Astrocyte (in vitro differentiated cells and primary cell): Measurements from ENCODE around the gene MED15. TPM values are rescaled to one million over a fixed set of nuclear protein-coding genes. Genes with fewer than 3 reads are reported as not detected.

Experiments used
- DNase-seq: peaks from one replicate; pipeline ENCODE4 v3.0.0-alpha.2; 2010; ENCODE audit warnings: low read depth
- FAIRE-seq: peaks from 2 replicates; lab custom pipeline; 2011; peaks lifted over from hg19 to GRCh38; lab: Jason Lieb, UNC
- H2AFZ ChIP-seq: 2 replicates; pipeline ENCODE4 v1.6.0; 2012; ENCODE audit warnings: low read depth, low read length, inconsistent platforms
- H3K27ac ChIP-seq: 2 replicates; pipeline ENCODE4 v1.5.1; 2011; ENCODE audit warnings: low read depth, low read length, inconsistent platforms
- H3K27me3 ChIP-seq: 2 replicates; pipeline ENCODE4 v1.6.0; 2011; ENCODE audit warnings: low read length, inconsistent platforms; ENCODE audit not compliant: insufficient read depth
- H3K36me3 ChIP-seq: 2 replicates; pipeline ENCODE4 v1.5.1; 2011; ENCODE audit warnings: low read length, inconsistent platforms; ENCODE audit not compliant: insufficient read depth
- H3K4me1 ChIP-seq: 2 replicates; pipeline ENCODE4 v1.5.1; 2011; ENCODE audit warnings: low read length, inconsistent platforms; ENCODE audit not compliant: insufficient read depth
- H3K4me2 ChIP-seq: 2 replicates; pipeline ENCODE4 v1.6.0; 2012; ENCODE audit warnings: low read length, inconsistent platforms
- H3K4me3 ChIP-seq: 2 replicates; pipeline ENCODE4 v1.5.1; 2011; ENCODE audit warnings: low read depth, mild to moderate bottlenecking, low read length, inconsistent platforms; ENCODE audit not compliant: insufficient read depth
- H3K79me2 ChIP-seq: 2 replicates; pipeline ENCODE4 v1.6.0; 2012; ENCODE audit warnings: mild to moderate bottlenecking, low read length, inconsistent platforms; ENCODE audit not compliant: insufficient read depth
- H3K9ac ChIP-seq: 2 replicates; pipeline ENCODE4 v1.6.0; 2012; ENCODE audit warnings: mild to moderate bottlenecking, low read length, inconsistent platforms
- H3K9me3 ChIP-seq: 2 replicates; pipeline ENCODE4 v1.5.1; 2012; ENCODE audit warnings: low read depth, mild to moderate bottlenecking, low read length, inconsistent platforms; ENCODE audit not compliant: insufficient read depth
- H4K20me1 ChIP-seq: 2 replicates; pipeline ENCODE4 v1.6.0; 2012; ENCODE audit warnings: low read length, inconsistent platforms; ENCODE audit not compliant: insufficient read depth
- H3K27ac Mint-ChIP-seq: one replicate; pipeline ENCODE4 v1.8.0; 2021; ENCODE audit warnings: mild to moderate bottlenecking, mixed read lengths; ENCODE audit not compliant: unreplicated experiment
- H3K27me3 Mint-ChIP-seq: one replicate; pipeline ENCODE4 v1.8.0; 2021; ENCODE audit warnings: low read depth, mixed read lengths; ENCODE audit not compliant: unreplicated experiment
- H3K36me3 Mint-ChIP-seq: one replicate; pipeline ENCODE4 v1.8.0; 2021; ENCODE audit warnings: low read depth, mixed read lengths; ENCODE audit not compliant: unreplicated experiment
- H3K4me1 Mint-ChIP-seq: one replicate; pipeline ENCODE4 v1.8.0; 2021; ENCODE audit warnings: low read depth, mixed read lengths; ENCODE audit not compliant: unreplicated experiment
- H3K4me3 Mint-ChIP-seq: one replicate; pipeline ENCODE4 v1.8.0; 2021; ENCODE audit warnings: mild to moderate bottlenecking, moderate library complexity, mixed read lengths; ENCODE audit not compliant: unreplicated experiment
- H3K9me3 Mint-ChIP-seq: one replicate; pipeline ENCODE4 v1.8.0; 2021; ENCODE audit warnings: mild to moderate bottlenecking, mixed read lengths; ENCODE audit not compliant: unreplicated experiment
- EZH2 ChIP-seq: IDR thresholded peaks from 2 replicates; pipeline ENCODE4 v1.6.1; 2012; ENCODE audit warnings: mild to moderate bottlenecking, low read length, inconsistent platforms; ENCODE audit not compliant: insufficient read depth
- total RNA-seq: library from RNA; stranded (reverse); gene quantifications from 2 replicates; pipeline ENCODE4 v1.2.1, GENCODE V29; 2021
- TF ChIP-seq, protein P1 (sequence below): IDR thresholded peaks from 2 replicates; pipeline ENCODE4 v1.5.1; 2011; ENCODE audit warnings: low read depth, mild to moderate bottlenecking, inconsistent platforms, low read length, moderate library complexity; ENCODE audit not compliant: insufficient read depth

MED15 gene
- total RNA-seq, 1 donor from 2014 or later: 153 TPM

DNA sequence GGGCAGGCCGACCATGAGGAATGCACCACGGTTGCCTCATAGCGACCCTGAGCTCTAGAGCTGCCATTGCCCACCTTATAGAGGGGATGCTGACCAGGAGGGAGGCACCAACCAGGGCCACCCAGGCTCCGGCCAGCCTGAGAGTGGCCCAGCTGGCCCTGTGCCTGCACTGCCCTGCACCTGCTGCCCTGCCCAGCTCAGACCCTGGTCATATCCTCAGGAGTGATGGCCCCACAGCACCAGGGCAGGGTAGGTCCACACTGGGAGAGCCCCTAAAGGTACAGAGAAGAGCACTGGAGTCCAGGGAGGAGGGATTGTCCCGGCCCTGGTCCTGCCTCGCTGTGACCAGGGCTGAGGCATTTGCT lies 127.8 kb downstream of the MED15 start:
- FAIRE-seq: no peak
- H3K9me3 Mint-ChIP-seq: no peaks in the 10 kb centered on the region
- no peak for DNase-seq
- no peaks in the 10 kb centered on the region for H4K20me1 ChIP-seq
- H3K27ac ChIP-seq: no peak overlapping the region
- H3K27me3 ChIP-seq: peaks cover 14% of the 10 kb centered on the region
- H3K4me1 ChIP-seq: no peaks in the 10 kb centered on the region
- H3K27me3 Mint-ChIP-seq: peaks cover 58% of the 10 kb centered on the region
- H3K4me3 ChIP-seq: no peak overlapping the region
- no peak overlapping the region for H3K9ac ChIP-seq
- H3K79me2 ChIP-seq: no peaks in the 10 kb centered on the region
- no peak overlapping the region for H3K4me3 Mint-ChIP-seq
- H3K36me3 Mint-ChIP-seq: no peaks in the 10 kb centered on the region
- no peak overlapping the region for H3K27ac Mint-ChIP-seq
- H3K36me3 ChIP-seq: no peaks in the 10 kb centered on the region
- no peak overlapping the region for H3K4me2 ChIP-seq
- no peaks in the 10 kb centered on the region for H3K4me1 Mint-ChIP-seq
- no peaks in the 10 kb centered on the region for H3K9me3 ChIP-seq
- TF ChIP-seq, protein P1, sequence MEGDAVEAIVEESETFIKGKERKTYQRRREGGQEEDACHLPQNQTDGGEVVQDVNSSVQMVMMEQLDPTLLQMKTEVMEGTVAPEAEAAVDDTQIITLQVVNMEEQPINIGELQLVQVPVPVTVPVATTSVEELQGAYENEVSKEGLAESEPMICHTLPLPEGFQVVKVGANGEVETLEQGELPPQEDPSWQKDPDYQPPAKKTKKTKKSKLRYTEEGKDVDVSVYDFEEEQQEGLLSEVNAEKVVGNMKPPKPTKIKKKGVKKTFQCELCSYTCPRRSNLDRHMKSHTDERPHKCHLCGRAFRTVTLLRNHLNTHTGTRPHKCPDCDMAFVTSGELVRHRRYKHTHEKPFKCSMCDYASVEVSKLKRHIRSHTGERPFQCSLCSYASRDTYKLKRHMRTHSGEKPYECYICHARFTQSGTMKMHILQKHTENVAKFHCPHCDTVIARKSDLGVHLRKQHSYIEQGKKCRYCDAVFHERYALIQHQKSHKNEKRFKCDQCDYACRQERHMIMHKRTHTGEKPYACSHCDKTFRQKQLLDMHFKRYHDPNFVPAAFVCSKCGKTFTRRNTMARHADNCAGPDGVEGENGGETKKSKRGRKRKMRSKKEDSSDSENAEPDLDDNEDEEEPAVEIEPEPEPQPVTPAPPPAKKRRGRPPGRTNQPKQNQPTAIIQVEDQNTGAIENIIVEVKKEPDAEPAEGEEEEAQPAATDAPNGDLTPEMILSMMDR: no peak
- no peak for TF ChIP-seq EZH2
- no peak overlapping the region for H2AFZ ChIP-seq

DNA sequence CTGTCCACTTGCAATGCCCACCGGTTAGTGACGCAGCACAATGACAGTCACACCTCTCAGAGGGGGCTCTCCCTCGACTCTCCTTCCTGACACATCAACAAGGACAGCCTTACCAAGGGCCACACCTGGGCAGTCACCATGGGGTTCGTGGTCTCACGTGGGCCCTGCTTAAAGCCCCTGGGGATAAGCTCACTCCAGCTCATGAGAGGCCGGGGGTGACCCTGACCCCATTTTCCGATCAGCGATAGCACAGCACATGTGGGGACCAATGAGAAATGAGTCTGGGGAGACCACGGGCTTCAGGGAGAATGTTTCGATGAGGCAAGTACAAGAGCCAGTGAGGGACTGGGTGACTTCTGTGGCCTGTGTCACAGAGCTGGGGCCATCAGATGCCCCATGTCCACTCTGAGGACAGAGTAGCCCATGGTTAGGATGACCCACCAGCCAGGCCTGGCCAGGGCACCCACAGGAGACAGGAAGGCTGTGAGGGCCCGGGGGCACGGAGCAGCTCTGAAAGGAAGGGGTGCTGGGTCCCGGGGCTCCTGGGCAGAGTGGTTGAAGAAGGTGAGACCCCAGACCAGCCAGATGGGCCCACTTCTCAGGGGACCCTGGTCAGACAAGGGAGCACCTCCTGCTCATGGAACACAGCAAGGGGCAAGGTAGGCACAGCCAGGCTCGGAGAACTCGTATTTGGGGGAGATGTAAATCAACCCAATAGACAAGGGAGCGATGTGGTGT lies 128.8 kb downstream of the MED15 start:
- no peak for FAIRE-seq
- Histone ChIP-seq H4K20me1 (no peaks in the 10 kb centered on the region), H3K79me2 (no peaks in the 10 kb centered on the region), H3K9ac (no peak overlapping the region), H3K27me3 (peaks cover 14% of the 10 kb centered on the region), H3K36me3 (no peaks in the 10 kb centered on the region), H3K27ac (no peak overlapping the region), H2AFZ (no peak overlapping the region), H3K4me2 (no peak overlapping the region), H3K4me3 (no peak overlapping the region), H3K9me3 (no peaks in the 10 kb centered on the region), H3K4me1 (no peaks in the 10 kb centered on the region)
- no peak overlapping the region for H3K27ac Mint-ChIP-seq
- DNase-seq: no peak
- H3K27me3 Mint-ChIP-seq: peaks cover 54% of the 10 kb centered on the region
- H3K4me1 Mint-ChIP-seq: no peaks in the 10 kb centered on the region
- no peaks in the 10 kb centered on the region for H3K9me3 Mint-ChIP-seq
- no peak overlapping the region for H3K4me3 Mint-ChIP-seq
- no peaks in the 10 kb centered on the region for H3K36me3 Mint-ChIP-seq
- TF ChIP-seq, protein P1: no peak
- TF ChIP-seq EZH2: no peak

DNA sequence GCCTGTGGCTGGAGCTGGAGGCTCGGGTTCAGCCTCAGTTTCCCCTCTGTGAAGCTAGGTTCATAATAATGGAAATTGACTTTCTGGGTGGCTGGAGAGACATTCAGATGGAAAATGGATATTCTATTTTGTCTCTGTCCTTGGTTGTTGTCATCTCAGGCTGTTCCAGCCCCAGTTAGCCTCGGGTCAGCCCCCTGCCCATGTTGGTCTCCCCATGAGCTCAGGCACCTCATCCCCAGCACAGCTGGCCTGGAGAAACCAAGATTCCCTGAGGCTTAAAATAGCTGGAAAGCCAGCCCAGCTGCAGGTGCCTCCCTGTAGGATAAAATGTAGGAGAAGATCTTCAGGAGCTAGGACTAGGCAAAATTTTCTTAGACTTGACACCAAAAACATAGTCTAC lies 129.5 kb downstream of the MED15 start:
- H3K9ac ChIP-seq: no peak overlapping the region
- no peak overlapping the region for H3K4me2 ChIP-seq
- no peaks in the 10 kb centered on the region for H3K79me2 ChIP-seq
- H4K20me1 ChIP-seq: no peaks in the 10 kb centered on the region
- no peak overlapping the region for H3K4me3 Mint-ChIP-seq
- no peak overlapping the region for H3K4me3 ChIP-seq
- no peaks in the 10 kb centered on the region for H3K4me1 ChIP-seq
- no peak for DNase-seq
- TF ChIP-seq, protein P1: no peak
- no peak for TF ChIP-seq EZH2
- H2AFZ ChIP-seq: no peak overlapping the region
- H3K27ac ChIP-seq: no peak overlapping the region
- no peaks in the 10 kb centered on the region for H3K9me3 Mint-ChIP-seq
- peaks cover 19% of the 10 kb centered on the region for H3K27me3 ChIP-seq
- no peak overlapping the region for H3K27ac Mint-ChIP-seq
- no peaks in the 10 kb centered on the region for H3K9me3 ChIP-seq
- no peaks in the 10 kb centered on the region for H3K4me1 Mint-ChIP-seq
- no peak for FAIRE-seq
- no peaks in the 10 kb centered on the region for H3K36me3 Mint-ChIP-seq
- peaks cover 58% of the 10 kb centered on the region for H3K27me3 Mint-ChIP-seq
- no peaks in the 10 kb centered on the region for H3K36me3 ChIP-seq
